Aortic smooth muscle cell (primary cell): ENCODE data around the gene YPEL5. TPM values are rescaled to one million over a fixed set of nuclear protein-coding genes. Genes with fewer than 3 reads are reported as not detected.

Source experiments
- total RNA-seq: library from RNA; depleted of rRNA; stranded (reverse); fragments of >200 nt; gene quantifications from 2 replicates; pipeline ENCODE4 v1.2.3, GENCODE V29; 2014

The YPEL5 gene
- 87.3 and 112 TPM in 2 replicates for total RNA-seq

GRCh38 chr2:30146337-30147195, at the start of gene YPEL5:
YPEL5 (plus strand) TSS chr2:30147007; CDS start chr2:30156652, 9,645 bp downstream.

Other genes with a start within 250 kb of the YPEL5 start
- gene ALK, start 225.4 kb upstream of the YPEL5 start, total RNA-seq: 0.13 TPM in 1 of 2 replicates, not detected in the other
- gene LBH, start 84.5 kb downstream of the YPEL5 start, total RNA-seq: 31.3 and 60.6 TPM in 2 replicates